ENCODE results near the gene BBS12. TPM values are rescaled to one million over a fixed set of nuclear protein-coding genes. Genes with fewer than 3 reads are reported as not detected.

Gene BBS12
- total and polyA plus RNA-seq, 2 donors (not counting 3 experiments of a cell fraction or from before 2014, with no cell fraction given) = 0.91 to 2.3 TPM

- Histone ChIP-seq H3K9me3 (replicated peaks; ENCODE audit: control insufficient read depth, insufficient read depth, low read length) (no peaks in the 10 kb centered on the region), H3K4me3 (replicated peaks in 1 of 3; ENCODE audit: insufficient read depth in 1 of 3, low read depth in 1 of 3, low read length in 3 of 3) (no peak overlapping the region), H3K4me1 (ENCODE audit: control insufficient read depth, extremely low read depth, insufficient read depth, low read length) (peaks cover under 1% of the 10 kb centered on the region), H3K9me1 (replicated peaks; ENCODE audit: control insufficient read depth, extremely low read depth, insufficient read depth, low read length) (no peaks in the 10 kb centered on the region), H3K9ac (replicated peaks; ENCODE audit: extremely low read depth, insufficient read depth, low read length) (no peak overlapping the region), H3K27me3 (ENCODE audit: control insufficient read depth in 2 of 2, insufficient read depth in 2 of 2, low read length in 2 of 2) (peaks cover 8 to 9% of the 10 kb centered on the region in 2 experiments), H2AFZ (ENCODE audit: low read depth, low read length) (no peak overlapping the region), H3K27ac (ENCODE audit: insufficient read depth, low read depth, low read length) (no peak overlapping the region), H3K4me2 (ENCODE audit: insufficient read depth, low read length) (no peak overlapping the region), H3K79me2 (ENCODE audit: control insufficient read depth, insufficient read depth, low read length) (no peaks in the 10 kb centered on the region), H4K20me1 (replicated peaks; ENCODE audit: control insufficient read depth, extremely low read depth, insufficient read depth, low read length) (no peaks in the 10 kb centered on the region), H3K36me3 (ENCODE audit: control insufficient read depth in 2 of 2, extremely low read depth in 1 of 2, insufficient read depth in 2 of 2, low read length in 2 of 2) (no peaks in the 10 kb centered on the region)
- FAIRE-seq (no peak), DNase-seq (ENCODE audit: low read depth, low spot score) (no peak)
- TF ChIP-seq POLR2A (IDR thresholded peaks at IDR 0.05; ENCODE audit: low read depth, low read length) = no peak
- TF ChIP-seq CTCF (IDR thresholded peaks at IDR 0.05; ENCODE audit: extremely low read depth in 1 of 2, insufficient read depth in 1 of 2, low read depth in 1 of 2, low read length in 2 of 2) = no peak
- TF ChIP-seq MYC (IDR thresholded peaks at IDR 0.05; ENCODE audit: low read depth, low read length) = no peak
- TF ChIP-seq FOS (IDR thresholded peaks at IDR 0.05; ENCODE audit: borderline replicate concordance, insufficient read depth, low read length) = no peak
- TF ChIP-seq EZH2 (IDR thresholded peaks at IDR 0.05; ENCODE audit: borderline replicate concordance, low read depth, low read length, severe bottlenecking) = no peak
- no peak for TF ChIP-seq JUN (IDR thresholded peaks at IDR 0.05; ENCODE audit: borderline replicate concordance, insufficient read depth, insufficient read length, low read depth)
- no peak for TF ChIP-seq POLR2AphosphoS5 (IDR thresholded peaks at IDR 0.05; ENCODE audit: insufficient read depth, low read depth, low read length)
- ChIA-PET CTCF (no interaction called here), POLR2A (no interaction called here)
- dilution Hi-C loops (cut with MboI; ENCODE audit: extremely low pct_ligation_motif_present, low sequenced_read_pairs) = no loop called here
- intact Hi-C loops (cut with micrococcal nuclease) = no loop called here
- no TSS peak for BruUV-seq (replicated peaks)
Observed at GRCh38 chr4:122695226-122695625, 37.3 kb upstream of the BBS12 start.

Data from endothelial cell of umbilical vein (primary cell).